GM13976 (cell line): Measurements from ENCODE around the gene SERPINE1.

Experiments
- DNase-seq: peaks from one replicate; pipeline ENCODE4 v3.0.0; 2012; ENCODE audit warnings: low spot score
- in situ Hi-C: fragments of 300-500 bp; cut with MboI; formaldehyde crosslinking; loops from one replicate; pipeline ENCODE4 v1.12.0; 2022; ENCODE audit warnings: low sequenced_read_pairs, mixed read lengths, inconsistent platforms; ENCODE audit not compliant: unreplicated experiment
- TF ChIP-seq, protein P1 (sequence below): IDR thresholded peaks from 2 replicates; pipeline ENCODE4 v1.5.1; 2012; ENCODE audit warnings: borderline replicate concordance, mild to moderate bottlenecking; ENCODE audit not compliant: insufficient read depth; ENCODE audit errors: extremely low read depth, missing control alignments, control extremely low read depth

SERPINE1 gene

DNA sequence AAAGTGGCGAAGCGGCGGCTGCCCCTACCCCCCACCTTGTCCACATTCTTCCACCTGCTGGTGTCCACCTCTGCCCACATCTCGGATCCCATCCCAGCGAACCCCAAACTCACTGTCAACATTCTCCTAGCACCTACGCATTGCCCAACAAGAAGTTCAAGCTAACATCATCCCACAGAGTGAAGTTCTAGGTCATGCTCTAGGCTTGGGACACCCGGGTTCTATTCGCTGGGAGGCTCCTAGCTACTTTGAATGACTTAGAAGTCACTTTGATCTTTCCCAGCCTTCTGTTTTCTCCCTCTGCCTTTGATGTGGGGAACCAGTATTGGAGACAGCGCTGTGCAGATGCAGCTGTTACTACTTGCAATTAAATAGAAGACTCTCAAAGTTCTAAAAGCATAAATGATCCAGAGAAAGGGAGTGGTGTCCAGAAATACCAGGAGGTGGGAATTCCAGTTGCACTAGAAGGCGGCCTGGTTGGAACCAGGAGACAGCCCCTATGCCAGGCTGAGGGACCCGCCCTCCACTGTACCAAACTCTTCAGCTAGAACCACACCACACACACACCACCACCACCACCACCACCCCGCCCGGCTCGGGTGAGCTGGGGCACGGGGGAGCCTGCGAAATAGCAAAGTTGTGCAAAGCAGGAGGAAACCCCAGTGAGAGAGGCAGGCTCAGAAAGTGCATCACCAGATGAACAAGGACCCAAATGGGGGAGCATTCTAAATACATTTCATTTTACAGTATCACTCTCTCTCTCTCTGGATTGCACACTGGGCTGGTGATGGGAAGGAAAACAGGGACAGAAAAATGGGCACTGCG is 43.9 kb downstream of the SERPINE1 start:
- in situ Hi-C loops, result no loop called here

DNA sequence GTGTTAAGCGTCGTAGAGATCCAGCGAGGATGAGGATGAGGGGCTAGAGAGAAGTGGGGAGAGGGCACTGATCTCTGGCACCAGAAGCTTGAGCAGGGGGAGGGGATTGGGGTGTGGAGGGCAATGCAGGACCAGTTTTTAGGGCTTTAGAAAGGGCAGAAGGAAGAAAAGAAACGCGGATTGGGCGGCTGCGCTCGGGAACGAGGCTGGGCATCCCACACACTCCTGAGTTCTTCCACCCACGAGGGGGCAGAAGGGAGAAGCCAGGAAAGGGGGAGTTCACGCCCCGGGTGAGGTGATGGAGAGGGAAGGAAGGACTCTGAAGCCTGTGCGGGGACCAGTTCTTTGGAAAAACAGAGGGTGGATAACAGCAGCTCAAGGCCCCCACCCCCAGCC is 44.5 kb downstream of the SERPINE1 start:
- DNase-seq, result no peak

More for the DNA sequence above, 43.9 kb downstream of the SERPINE1 start:
- TF ChIP-seq, protein P1, sequence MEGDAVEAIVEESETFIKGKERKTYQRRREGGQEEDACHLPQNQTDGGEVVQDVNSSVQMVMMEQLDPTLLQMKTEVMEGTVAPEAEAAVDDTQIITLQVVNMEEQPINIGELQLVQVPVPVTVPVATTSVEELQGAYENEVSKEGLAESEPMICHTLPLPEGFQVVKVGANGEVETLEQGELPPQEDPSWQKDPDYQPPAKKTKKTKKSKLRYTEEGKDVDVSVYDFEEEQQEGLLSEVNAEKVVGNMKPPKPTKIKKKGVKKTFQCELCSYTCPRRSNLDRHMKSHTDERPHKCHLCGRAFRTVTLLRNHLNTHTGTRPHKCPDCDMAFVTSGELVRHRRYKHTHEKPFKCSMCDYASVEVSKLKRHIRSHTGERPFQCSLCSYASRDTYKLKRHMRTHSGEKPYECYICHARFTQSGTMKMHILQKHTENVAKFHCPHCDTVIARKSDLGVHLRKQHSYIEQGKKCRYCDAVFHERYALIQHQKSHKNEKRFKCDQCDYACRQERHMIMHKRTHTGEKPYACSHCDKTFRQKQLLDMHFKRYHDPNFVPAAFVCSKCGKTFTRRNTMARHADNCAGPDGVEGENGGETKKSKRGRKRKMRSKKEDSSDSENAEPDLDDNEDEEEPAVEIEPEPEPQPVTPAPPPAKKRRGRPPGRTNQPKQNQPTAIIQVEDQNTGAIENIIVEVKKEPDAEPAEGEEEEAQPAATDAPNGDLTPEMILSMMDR, result no peak
- DNase-seq, result no peak

DNA sequence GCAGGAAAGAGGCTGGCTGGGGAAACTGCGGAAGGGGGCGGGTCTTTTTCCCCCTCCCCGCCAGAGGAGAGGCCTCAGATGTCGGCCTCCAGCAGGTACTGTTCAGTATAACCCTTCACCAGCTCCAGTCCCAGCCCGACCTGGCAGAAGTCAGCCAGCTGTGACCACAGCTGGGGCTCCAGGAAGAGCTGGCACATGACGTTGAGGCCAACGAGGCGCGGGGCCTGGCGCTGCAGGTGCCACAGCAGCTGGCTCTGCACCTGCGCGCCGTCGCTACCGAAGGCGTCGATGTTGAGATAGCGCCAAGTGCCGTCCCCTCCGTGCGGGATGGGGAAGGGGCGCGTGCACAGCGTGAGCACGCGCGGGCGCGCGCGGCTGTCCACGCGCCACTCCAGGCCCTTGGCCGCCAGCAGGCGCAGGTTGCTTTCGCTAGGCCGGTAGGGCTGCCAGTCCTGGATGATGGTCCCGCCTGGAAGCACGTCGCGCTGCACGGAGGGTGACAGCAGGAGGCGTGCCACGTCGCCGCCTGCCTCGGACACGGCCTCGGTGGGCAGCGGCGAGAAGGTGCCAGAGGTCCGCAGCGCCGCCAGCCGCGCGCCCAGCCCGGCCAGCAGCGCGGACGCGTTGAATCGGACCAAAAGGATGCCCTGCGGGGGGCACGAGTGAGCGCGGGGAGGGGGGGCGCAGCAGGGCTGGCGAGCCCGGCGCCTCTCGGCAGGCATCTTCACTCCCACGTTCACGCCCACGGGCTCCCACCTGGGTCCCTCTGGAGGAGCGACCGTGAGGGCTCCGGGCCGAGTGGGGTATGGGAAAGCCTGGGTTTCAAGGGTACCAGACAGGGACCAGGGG is 45.3 kb downstream of the SERPINE1 start:
- in situ Hi-C loops, result no loop called here
- no peak for DNase-seq
- TF ChIP-seq, protein P1, result no peak

More for the DNA sequence above, 44.5 kb downstream of the SERPINE1 start:
- in situ Hi-C loops, result no loop called here
- TF ChIP-seq, protein P1, result no peak

DNA sequence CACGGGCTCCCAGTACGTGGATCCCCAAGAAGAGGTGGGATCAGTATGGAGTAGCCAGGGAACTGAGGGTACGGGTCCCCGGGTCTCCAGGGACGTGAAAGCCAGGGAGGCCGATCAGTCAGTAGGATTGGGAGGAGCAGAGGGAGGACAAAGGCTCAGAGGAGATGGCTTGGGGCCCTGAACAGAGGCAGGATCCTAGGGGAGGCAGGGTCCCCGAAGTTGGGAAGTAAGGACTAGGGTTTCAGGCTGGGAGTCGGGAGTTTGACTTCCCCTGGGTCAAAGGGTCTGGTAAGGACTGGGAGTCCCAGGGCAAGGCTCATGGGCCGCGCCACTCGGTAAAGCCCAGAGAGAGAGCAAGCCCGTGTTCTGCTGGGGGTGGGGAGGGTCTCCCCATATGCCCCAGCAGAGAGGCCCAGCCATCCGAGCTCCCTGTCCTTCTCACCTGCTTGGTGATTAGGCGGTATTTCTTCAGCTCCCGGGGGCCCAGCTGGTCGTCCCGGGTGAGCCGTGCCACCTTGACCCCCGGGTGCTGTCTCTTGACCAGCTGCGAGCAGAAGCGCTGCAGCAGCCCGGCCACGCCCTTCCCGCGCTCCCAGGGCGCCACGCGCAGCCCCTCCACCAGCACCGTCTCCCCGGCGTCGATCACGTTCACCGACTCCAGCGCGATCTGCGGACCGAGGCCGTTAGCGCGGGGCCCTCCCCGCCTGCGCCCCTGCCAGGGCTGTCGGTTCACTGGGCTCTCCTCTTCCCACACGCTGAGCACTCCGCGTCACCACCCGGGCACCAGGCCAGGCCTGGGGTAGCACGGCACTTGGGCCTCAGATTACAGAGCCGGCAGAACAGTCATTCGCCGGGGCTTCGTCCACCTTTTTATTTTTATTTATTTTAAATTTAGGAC is 46.2 kb downstream of the SERPINE1 start:
- in situ Hi-C loops, result no loop called here
- TF ChIP-seq, protein P1, result no peak
- no peak for DNase-seq

DNA sequence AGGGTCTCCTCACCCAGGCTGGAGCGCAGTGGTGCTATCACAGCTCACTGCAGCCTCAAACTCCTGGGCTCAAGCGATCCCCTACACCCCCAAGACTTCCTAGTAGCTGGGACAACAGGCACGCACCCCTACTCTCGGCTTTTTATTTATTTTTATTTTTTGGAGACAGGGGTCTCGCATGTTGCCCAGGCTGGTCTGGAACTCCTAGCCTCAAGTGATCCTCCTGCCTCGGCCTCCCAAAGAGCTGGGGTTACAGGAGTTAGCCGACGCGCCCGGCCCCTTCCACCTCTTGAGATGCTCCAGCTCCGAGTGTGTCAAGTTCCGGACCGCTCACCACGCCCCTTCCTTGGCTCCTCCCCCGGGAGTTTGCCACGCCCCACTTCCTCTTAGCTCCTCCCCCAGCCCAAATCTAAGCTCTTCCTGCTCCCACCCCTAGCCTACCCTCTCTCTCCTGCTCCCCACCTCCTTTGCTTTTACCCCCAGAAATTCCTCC is 46.9 kb downstream of the SERPINE1 start:
- TF ChIP-seq, protein P1, result no peak
- peak; percentile 87 for DNase-seq
- in situ Hi-C loops, result no loop called here
